ENCODE data around the gene ASB18.

DNA sequence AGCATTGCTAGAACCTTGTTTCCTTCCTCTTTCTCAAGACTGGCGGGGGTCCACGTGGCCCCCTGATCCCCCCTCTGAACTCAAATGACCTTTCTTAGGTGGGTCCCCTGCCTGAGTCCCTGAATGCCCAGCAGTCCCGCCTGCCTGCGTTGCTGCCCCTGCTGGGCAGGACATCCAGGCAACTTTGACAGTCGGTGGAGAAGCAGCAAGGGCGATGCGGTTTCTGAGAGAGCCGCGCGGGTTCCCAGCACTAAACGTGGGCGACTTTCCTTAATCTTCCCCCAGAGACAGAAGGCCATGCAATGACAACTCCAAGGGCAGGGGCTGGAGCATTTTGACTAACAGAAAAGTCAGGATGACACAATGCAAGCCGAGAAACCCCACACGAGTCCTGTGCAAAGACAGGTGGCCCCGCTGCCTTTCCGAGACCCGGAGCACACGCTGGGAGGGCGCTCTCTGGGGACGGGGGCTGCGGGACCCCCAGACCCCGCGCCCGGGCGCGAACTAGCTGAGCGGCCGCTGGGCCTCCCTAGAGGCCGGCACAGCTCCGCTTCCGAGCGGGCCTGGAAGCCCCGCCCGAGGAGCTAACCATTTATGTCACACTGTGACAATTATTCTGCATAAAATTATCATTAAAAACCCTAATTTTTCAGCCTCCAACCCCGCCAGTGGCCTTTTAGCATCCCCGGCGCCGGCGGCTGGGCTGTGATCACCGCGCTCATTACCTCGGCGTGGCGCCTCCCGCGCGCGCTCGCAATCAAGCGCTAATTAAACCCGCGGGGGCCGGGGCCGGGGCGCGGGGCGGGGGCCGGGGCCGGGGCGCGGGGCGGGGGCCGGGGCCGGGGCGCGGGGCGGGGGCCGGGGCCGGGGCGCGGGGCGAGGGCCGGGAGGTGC is 27.4 kb downstream of the ASB18 start:
- TF ChIP-seq, protein P1, sequence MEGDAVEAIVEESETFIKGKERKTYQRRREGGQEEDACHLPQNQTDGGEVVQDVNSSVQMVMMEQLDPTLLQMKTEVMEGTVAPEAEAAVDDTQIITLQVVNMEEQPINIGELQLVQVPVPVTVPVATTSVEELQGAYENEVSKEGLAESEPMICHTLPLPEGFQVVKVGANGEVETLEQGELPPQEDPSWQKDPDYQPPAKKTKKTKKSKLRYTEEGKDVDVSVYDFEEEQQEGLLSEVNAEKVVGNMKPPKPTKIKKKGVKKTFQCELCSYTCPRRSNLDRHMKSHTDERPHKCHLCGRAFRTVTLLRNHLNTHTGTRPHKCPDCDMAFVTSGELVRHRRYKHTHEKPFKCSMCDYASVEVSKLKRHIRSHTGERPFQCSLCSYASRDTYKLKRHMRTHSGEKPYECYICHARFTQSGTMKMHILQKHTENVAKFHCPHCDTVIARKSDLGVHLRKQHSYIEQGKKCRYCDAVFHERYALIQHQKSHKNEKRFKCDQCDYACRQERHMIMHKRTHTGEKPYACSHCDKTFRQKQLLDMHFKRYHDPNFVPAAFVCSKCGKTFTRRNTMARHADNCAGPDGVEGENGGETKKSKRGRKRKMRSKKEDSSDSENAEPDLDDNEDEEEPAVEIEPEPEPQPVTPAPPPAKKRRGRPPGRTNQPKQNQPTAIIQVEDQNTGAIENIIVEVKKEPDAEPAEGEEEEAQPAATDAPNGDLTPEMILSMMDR (IDR thresholded peaks at IDR 0.05) = no peak
- TF ChIP-seq POLR2A (IDR thresholded peaks at IDR 0.05) = no peak

Measured in Peyer's patch (tissue), 4 donors.